Stimulated activated naive CD8-positive, alpha-beta T cell treated with anti-CD3 and anti-CD28 coated beads, Interleukin-15, Interleukin-2, amounts not matched to agents 100 ng/mL and 50 ng/mL, for 24 hours (primary cell): ENCODE data around the gene PISD.
A peak's percentile ranks its signal among the peaks of the same experiment; 100 is the strongest.
"Not testable (repeated sequence)": the region's sequence is repeated elsewhere in the genome, so short reads cannot be mapped to it uniquely, and the experiment has no call there.

Source experiments
- H3K27ac Mint-ChIP-seq: one replicate; pipeline ENCODE4 v1.8.0; 2021; ENCODE audit warnings: mild to moderate bottlenecking, mixed read lengths
- H3K27me3 Mint-ChIP-seq: one replicate; pipeline ENCODE4 v1.8.0; 2021; ENCODE audit warnings: mixed read lengths
- H3K36me3 Mint-ChIP-seq: one replicate; pipeline ENCODE4 v1.8.0; 2021; ENCODE audit warnings: low read depth, mixed read lengths
- H3K4me1 Mint-ChIP-seq: one replicate; pipeline ENCODE4 v1.8.0; 2021; ENCODE audit warnings: low read depth, mixed read lengths
- H3K4me3 Mint-ChIP-seq: one replicate; pipeline ENCODE4 v1.8.0; 2021; ENCODE audit warnings: mild to moderate bottlenecking, mixed read lengths
- H3K9me3 Mint-ChIP-seq: one replicate; pipeline ENCODE4 v1.8.0; 2021; ENCODE audit warnings: mixed read lengths

The PISD gene

DNA sequence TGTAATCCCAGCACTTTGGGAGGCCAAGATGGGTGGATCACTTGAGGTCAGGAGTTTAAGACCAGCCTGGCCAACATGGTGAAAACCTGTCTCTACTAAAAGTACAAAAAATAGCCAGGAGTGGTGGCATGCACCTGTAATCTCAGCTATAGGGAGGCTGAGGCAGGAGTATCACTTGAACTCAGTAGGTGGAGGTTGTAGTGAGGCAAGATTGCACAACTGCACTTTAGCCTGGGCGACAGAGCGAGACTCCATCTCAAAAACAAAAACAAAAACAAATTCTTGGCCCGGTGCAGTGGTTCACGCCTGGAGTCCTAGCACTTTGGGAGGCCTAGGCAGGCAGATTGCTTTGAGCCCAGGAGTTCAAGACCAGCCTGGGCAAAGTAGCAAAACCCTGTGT is 6.8 kb upstream of the PISD start:
- H3K4me1 Mint-ChIP-seq, H3K36me3 Mint-ChIP-seq, H3K27me3 Mint-ChIP-seq, H3K27ac Mint-ChIP-seq, H3K4me3 Mint-ChIP-seq, H3K9me3 Mint-ChIP-seq: not testable (repeated sequence)

GRCh38 chr22:31662668-31663037 is 638 bp upstream of the PISD start:
- H3K9me3 Mint-ChIP-seq: no peaks in the 10 kb centered on the region
- no peaks in the 10 kb centered on the region for H3K36me3 Mint-ChIP-seq
- H3K4me3 Mint-ChIP-seq: peak overlapping the region; percentile 100
- H3K27me3 Mint-ChIP-seq: no peaks in the 10 kb centered on the region
- H3K27ac Mint-ChIP-seq: peak overlapping the region; percentile 92
- peaks cover 37% of the 10 kb centered on the region for H3K4me1 Mint-ChIP-seq

GRCh38 chr22:31660860-31661341 is 1.1 kb downstream of the PISD start:
- H3K4me3 Mint-ChIP-seq: peak overlapping the region; percentile 100
- H3K9me3 Mint-ChIP-seq, H3K36me3 Mint-ChIP-seq, H3K27me3 Mint-ChIP-seq: not testable (repeated sequence)
- peaks cover 38% of the 10 kb centered on the region for H3K4me1 Mint-ChIP-seq
- peak overlapping the region; percentile 92 for H3K27ac Mint-ChIP-seq

DNA sequence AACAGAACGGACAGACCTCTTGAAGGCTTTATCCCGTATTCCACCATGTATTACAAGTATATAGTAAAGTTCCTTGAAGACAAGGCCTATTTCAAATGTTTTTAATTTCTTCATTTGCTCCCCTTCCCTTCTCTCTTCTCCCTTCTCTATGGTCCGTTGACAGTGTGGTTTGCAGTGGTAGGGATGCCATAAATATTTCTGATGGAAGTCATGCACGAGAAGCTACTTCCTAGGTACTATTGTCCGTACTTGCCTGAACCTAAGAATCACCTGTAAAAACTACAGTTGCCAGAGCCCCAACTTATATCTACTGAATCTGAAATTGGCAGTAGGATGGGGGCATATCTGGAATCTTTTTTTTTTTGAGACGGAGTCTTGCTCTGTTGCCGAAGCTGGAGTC is 2.8 kb downstream of the PISD start:
- no peak overlapping the region for H3K4me3 Mint-ChIP-seq
- H3K4me1 Mint-ChIP-seq: peaks cover 36% of the 10 kb centered on the region
- H3K36me3 Mint-ChIP-seq: no peaks in the 10 kb centered on the region

DNA sequence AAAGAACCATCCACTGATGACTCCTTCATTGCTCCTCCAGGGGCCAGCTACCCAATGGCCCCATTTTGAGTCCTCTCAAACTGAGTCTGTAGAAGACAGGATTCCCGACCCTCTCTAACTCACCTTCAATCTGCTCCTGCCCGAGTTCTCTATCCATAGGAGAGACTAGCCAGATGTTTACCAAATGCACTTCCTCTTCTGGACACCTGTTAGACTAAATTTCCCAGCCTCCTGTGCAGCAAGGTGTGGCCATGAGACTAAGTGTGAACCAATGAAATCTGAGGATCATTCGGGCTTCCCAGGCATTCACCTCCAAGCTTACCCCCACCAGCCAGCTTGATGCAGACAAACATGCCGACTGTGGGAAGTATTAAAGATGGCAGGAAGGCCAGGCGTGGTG is 7.6 kb downstream of the PISD start:
- peaks cover 41% of the 10 kb centered on the region for H3K4me1 Mint-ChIP-seq
- no peaks in the 10 kb centered on the region for H3K27me3 Mint-ChIP-seq
- peak overlapping the region; percentile 0 for H3K27ac Mint-ChIP-seq
- H3K36me3 Mint-ChIP-seq: peaks cover 6% of the 10 kb centered on the region
- no peak overlapping the region for H3K4me3 Mint-ChIP-seq
- H3K9me3 Mint-ChIP-seq: no peaks in the 10 kb centered on the region

More for the DNA sequence above, 2.8 kb downstream of the PISD start:
- H3K27me3 Mint-ChIP-seq: no peaks in the 10 kb centered on the region
- H3K27ac Mint-ChIP-seq: no peak overlapping the region
- no peaks in the 10 kb centered on the region for H3K9me3 Mint-ChIP-seq

DNA sequence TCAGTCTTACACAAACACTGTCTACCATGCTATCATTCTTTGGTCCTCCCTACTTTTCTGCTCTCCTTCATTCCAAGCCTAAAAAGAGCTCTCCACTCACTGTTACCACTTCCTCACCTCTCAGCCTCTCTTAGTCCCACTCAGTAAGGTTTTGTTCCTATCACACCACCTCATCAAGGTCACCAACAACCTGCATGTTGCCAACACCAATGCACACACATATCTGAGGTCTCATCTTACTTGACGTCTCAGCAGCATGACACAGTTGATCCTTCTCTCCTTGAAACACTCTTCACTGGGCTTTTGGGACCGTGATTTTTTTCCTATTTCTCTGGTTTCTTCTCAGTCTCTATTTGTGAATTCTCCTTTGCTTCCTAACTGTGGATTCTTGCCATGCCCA is 8.1 kb downstream of the PISD start:
- no peaks in the 10 kb centered on the region for H3K27me3 Mint-ChIP-seq
- peaks cover 43% of the 10 kb centered on the region for H3K4me1 Mint-ChIP-seq
- H3K27ac Mint-ChIP-seq: peak overlapping the region; percentile 2
- H3K4me3 Mint-ChIP-seq: no peak overlapping the region
- no peaks in the 10 kb centered on the region for H3K9me3 Mint-ChIP-seq
- H3K36me3 Mint-ChIP-seq: peaks cover 9% of the 10 kb centered on the region

- H3K4me3 Mint-ChIP-seq: no peak overlapping the region
- H3K36me3 Mint-ChIP-seq: peaks cover 12% of the 10 kb centered on the region
- peaks cover 45% of the 10 kb centered on the region for H3K4me1 Mint-ChIP-seq
- H3K9me3 Mint-ChIP-seq: no peaks in the 10 kb centered on the region
- H3K27ac Mint-ChIP-seq: no peak overlapping the region
- H3K27me3 Mint-ChIP-seq: no peaks in the 10 kb centered on the region
Observed at GRCh38 chr22:31652911-31653684, 8.9 kb downstream of the PISD start.

DNA sequence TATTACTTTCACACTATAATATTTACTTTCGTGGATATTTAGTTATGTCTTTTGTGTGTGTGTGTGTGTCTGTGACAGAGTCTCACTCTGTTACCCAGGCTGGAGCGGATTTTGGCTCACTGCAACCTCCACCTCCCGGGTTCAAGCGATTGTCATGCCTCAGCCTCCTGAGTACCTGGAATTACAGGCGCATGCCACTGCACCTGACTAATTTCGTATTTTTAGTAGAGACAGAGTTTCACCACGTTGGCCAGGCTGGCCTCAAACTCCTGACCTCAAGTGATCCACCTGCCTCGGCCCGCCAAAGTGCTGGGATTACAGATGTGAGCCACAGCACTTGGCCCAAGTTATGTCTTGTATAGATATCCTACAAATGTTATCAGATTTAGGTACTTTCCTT is 9.9 kb downstream of the PISD start:
- Mint-ChIP-seq H3K36me3 (peaks cover 22% of the 10 kb centered on the region), H3K9me3 (no peaks in the 10 kb centered on the region), H3K27me3 (no peaks in the 10 kb centered on the region), H3K4me1 (peaks cover 51% of the 10 kb centered on the region), H3K27ac (no peak overlapping the region), H3K4me3 (no peak overlapping the region)

GRCh38 chr22:31651664-31652063 is 10.4 kb downstream of the PISD start:
- peak overlapping the region; percentile 40 for H3K27ac Mint-ChIP-seq
- no peak overlapping the region for H3K4me3 Mint-ChIP-seq
- H3K36me3 Mint-ChIP-seq: peaks cover 26% of the 10 kb centered on the region
- H3K9me3 Mint-ChIP-seq: no peaks in the 10 kb centered on the region
- H3K4me1 Mint-ChIP-seq: peaks cover 55% of the 10 kb centered on the region
- H3K27me3 Mint-ChIP-seq: no peaks in the 10 kb centered on the region

- Mint-ChIP-seq H3K27me3 (no peaks in the 10 kb centered on the region), H3K36me3 (peaks cover 34% of the 10 kb centered on the region), H3K4me1 (peaks cover 64% of the 10 kb centered on the region), H3K27ac (no peak overlapping the region), H3K4me3 (no peak overlapping the region), H3K9me3 (no peaks in the 10 kb centered on the region)
Observed at GRCh38 chr22:31650391-31650790, 11.6 kb downstream of the PISD start.

GRCh38 chr22:31647523-31648320 is 14.3 kb downstream of the PISD start:
- peak overlapping the region; percentile 90 for H3K27ac Mint-ChIP-seq
- no peaks in the 10 kb centered on the region for H3K27me3 Mint-ChIP-seq
- no peaks in the 10 kb centered on the region for H3K9me3 Mint-ChIP-seq
- peaks cover 58% of the 10 kb centered on the region for H3K4me1 Mint-ChIP-seq
- H3K4me3 Mint-ChIP-seq: no peak overlapping the region
- H3K36me3 Mint-ChIP-seq: peaks cover 45% of the 10 kb centered on the region

DNA sequence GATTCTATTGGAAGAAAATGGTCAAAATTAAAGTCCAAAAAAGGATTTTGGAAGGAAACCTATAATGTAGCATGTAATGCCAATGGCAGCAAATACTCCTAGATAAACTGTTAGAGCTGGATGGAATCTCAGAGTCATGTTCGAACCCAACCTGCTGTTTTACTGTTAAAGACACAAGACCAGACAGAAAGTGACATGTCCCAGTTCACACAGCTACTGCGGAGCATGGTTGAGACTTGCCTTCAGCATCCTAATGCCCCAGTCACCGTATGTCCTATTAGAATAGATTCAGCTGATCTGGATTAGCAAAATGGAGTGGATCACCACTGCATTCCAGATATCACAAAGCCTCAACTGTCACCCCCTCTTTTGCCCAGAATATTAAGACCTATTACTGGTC is 14.9 kb downstream of the PISD start:
- Mint-ChIP-seq H3K36me3 (peaks cover 45% of the 10 kb centered on the region), H3K27ac (peak overlapping the region; percentile 90), H3K27me3 (no peaks in the 10 kb centered on the region), H3K9me3 (no peaks in the 10 kb centered on the region), H3K4me3 (no peak overlapping the region), H3K4me1 (peaks cover 51% of the 10 kb centered on the region)

DNA sequence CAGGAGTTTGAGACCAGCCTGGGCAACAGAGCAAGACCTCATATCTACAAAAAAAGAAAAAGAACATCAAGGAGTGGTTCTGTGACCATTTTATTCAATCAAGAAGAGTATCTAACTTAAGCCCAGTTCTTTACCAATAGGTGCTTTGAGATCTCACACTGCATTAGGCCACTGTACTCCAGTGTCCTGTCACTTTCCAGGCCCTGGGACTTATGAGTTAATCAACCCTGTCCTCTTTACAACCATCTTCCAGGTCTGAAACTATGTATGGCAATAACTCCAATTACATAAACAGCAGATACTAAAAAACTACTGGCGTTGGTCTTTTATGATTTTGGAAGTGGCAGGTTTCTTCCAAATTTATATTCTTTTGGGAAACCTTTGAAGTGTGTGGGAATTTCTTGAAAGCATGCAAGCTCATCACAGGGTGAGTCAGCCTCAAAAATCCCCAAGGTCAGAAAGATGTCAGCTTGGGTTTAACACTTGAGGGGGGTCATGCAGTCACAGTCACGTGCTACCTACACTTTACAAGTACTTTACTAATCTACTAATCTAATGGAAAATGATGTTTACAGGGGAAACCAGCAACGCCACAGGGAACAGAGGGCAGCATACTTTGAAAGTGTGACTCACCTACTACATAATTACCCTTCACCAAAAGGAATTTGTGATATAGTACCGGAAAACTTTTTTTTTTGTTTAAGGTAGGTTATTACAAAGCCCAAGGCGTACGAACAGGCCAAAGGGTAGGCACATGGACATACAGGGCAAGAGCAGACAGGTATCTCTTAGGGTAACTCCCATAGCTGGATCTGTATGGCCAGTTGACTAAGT is 15.6 kb downstream of the PISD start:
- H3K4me3 Mint-ChIP-seq: peak overlapping the region; percentile 38
- peaks cover 45% of the 10 kb centered on the region for H3K36me3 Mint-ChIP-seq
- no peaks in the 10 kb centered on the region for H3K27me3 Mint-ChIP-seq
- H3K27ac Mint-ChIP-seq: peak overlapping the region; percentile 90
- H3K4me1 Mint-ChIP-seq: peaks cover 45% of the 10 kb centered on the region
- no peaks in the 10 kb centered on the region for H3K9me3 Mint-ChIP-seq

DNA sequence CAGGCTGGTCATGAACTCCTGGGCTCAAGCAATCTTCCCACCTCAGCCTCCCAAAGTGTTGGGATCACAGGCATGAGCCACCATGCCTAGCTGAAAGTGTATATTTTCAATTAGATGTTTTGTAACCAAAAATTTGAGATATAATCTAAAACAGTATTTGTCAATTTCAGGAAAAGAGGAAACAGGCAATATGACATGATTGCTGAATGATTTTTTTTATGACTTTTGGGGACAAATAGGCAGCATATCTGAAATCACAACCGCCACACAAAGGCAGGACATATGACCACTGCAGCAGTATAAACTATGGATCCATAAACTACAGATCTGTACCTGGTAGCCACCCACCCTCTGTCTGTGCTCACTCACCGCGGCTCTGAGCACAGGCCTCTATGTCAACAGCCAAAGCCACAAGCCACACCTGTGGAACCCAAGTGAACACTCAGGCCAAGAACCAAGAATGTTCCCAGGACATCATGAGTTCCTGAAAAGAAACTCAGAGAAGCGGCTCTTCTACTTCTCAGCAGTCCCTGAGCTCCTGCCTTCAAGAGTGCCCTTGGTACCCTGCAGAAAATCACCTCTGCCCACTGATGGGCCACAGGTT is 22.5 kb downstream of the PISD start:
- Mint-ChIP-seq H3K27ac (peak overlapping the region; percentile 31), H3K36me3 (peaks cover 14% of the 10 kb centered on the region), H3K4me1 (peaks cover 52% of the 10 kb centered on the region), H3K4me3 (no peak overlapping the region), H3K27me3 (no peaks in the 10 kb centered on the region), H3K9me3 (no peaks in the 10 kb centered on the region)
